8988T (cell line): ENCODE measurements around the gene IL20.

Experiments used
- DNase-seq: peaks from one replicate; pipeline ENCODE4 v3.0.0; 2011

The IL20 gene

GRCh38 chr1:206883160-206883559 is 17.7 kb downstream of the IL20 start:
- no peak for DNase-seq

- DNase-seq = no peak
Measured at GRCh38 chr1:206883876-206884275, 18.5 kb downstream of the IL20 start.

GRCh38 chr1:206885341-206886060 is 20.1 kb downstream of the IL20 start:
- no peak for DNase-seq

GRCh38 chr1:206886831-206887230 is 21.4 kb downstream of the IL20 start:
- DNase-seq = no peak

- no peak for DNase-seq
Measured at GRCh38 chr1:206887701-206888100, 22.3 kb downstream of the IL20 start.

GRCh38 chr1:206890125-206891060 is 25.0 kb downstream of the IL20 start:
- no peak for DNase-seq

- DNase-seq = no peak
Measured at GRCh38 chr1:206891412-206891811, 26.0 kb downstream of the IL20 start.

- no peak for DNase-seq
Measured at GRCh38 chr1:206892351-206892984, 27.0 kb downstream of the IL20 start.

GRCh38 chr1:206893380-206893779 is 28.0 kb downstream of the IL20 start:
- DNase-seq = no peak

GRCh38 chr1:206895325-206895724 is 29.9 kb downstream of the IL20 start:
- DNase-seq = no peak

- no peak for DNase-seq
Measured at GRCh38 chr1:206895837-206896242, 30.4 kb downstream of the IL20 start.

GRCh38 chr1:206896261-206896660 is 30.8 kb downstream of the IL20 start:
- no peak for DNase-seq

GRCh38 chr1:206897175-206897574 is 31.8 kb downstream of the IL20 start, which contains the start of gene IL24:
IL24 (plus strand) TSS chr1:206897443; CDS start chr1:206897833, 390 bp downstream.
- DNase-seq = no peak

GRCh38 chr1:206898089-206898914 is 32.9 kb downstream of the IL20 start:
- DNase-seq = no peak

- DNase-seq = no peak
Measured at GRCh38 chr1:206898915-206899431, 33.5 kb downstream of the IL20 start.

GRCh38 chr1:206899717-206900116 is 34.3 kb downstream of the IL20 start:
- no peak for DNase-seq

- DNase-seq = no peak
Measured at GRCh38 chr1:206900149-206900548, 34.7 kb downstream of the IL20 start.

- DNase-seq = no peak
Measured at GRCh38 chr1:206901944-206902343, 36.5 kb downstream of the IL20 start.

GRCh38 chr1:206902702-206903101 is 37.3 kb downstream of the IL20 start:
- DNase-seq = no peak

- DNase-seq = no peak
Measured at GRCh38 chr1:206903687-206904086, 38.3 kb downstream of the IL20 start.

- no peak for DNase-seq
Measured at GRCh38 chr1:206904423-206905142, 39.2 kb downstream of the IL20 start.
